Measurements from ENCODE around the gene POP7. TPM values are rescaled to one million over a fixed set of nuclear protein-coding genes. Genes with fewer than 3 reads are reported as not detected.
A peak's percentile ranks its signal among the peaks of the same experiment; 100 is the strongest.
"Not testable (repeated sequence)": the region's sequence is repeated elsewhere in the genome, so short reads cannot be mapped to it uniquely, and the experiment has no call there.

POP7 gene
- total and polyA plus RNA-seq, 3 donors from 2014 or later = 21.6 to 39.4 (median 33.6) TPM

- no peaks in the 10 kb centered on the region for H3K9me3 ChIP-seq
- no peak overlapping the region for H3K27ac ChIP-seq
- H3K36me3 ChIP-seq (ENCODE audit: low read depth, missing control alignments) = no peaks in the 10 kb centered on the region
- H3K27me3 ChIP-seq = no peaks in the 10 kb centered on the region
- intact Hi-C loops (cut with DNase I; ENCODE audit: low total_unique reads) = no loop called here
- H3K4me3 ChIP-seq = peak overlapping the region; percentile 18 to 47
- TF ChIP-seq CTCF (IDR thresholded peaks at IDR 0.05) = no peak
- no peak for TF ChIP-seq POLR2A (IDR thresholded peaks at IDR 0.05)
- WGBS, 2 donors = 6 to 8% methylated on average over 15 to 42 of the region's 56 CpGs
- peaks cover 13% of the 10 kb centered on the region for H3K4me1 ChIP-seq
- no peak for DNase-seq
These were observed 15.0 kb downstream of the POP7 start for GRCh38 chr7:100720671-100721504.

- no peak for DNase-seq
- intact Hi-C loops (cut with DNase I; ENCODE audit: low total_unique reads) = no loop called here
- no peaks in the 10 kb centered on the region for H3K27me3 ChIP-seq
These were observed 15.5 kb downstream of the POP7 start for GRCh38 chr7:100721505-100721812.

GRCh38 chr7:100722480-100723212 lies 16.7 kb downstream of the POP7 start:
- Histone ChIP-seq H3K27me3 (no peaks in the 10 kb centered on the region), H3K27ac (no peak overlapping the region), H3K36me3 (ENCODE audit: low read depth, missing control alignments) (no peaks in the 10 kb centered on the region), H3K9me3 (no peaks in the 10 kb centered on the region), H3K4me1 (peaks cover 16% of the 10 kb centered on the region), H3K4me3 (no peak overlapping the region)
- WGBS, 2 donors = 90 to 92% methylated on average over 10 to 17 of the region's 17 CpGs
- DNase-seq = no peak
- TF ChIP-seq POLR2A (IDR thresholded peaks at IDR 0.05) (no peak), CTCF (IDR thresholded peaks at IDR 0.05) (no peak)
- intact Hi-C loops (cut with DNase I; ENCODE audit: low total_unique reads) = no loop called here

More at GRCh38 chr7:100721505-100721812, 15.5 kb downstream of the POP7 start:
- H3K36me3 ChIP-seq (ENCODE audit: low read depth, missing control alignments) = no peaks in the 10 kb centered on the region
- TF ChIP-seq CTCF (IDR thresholded peaks at IDR 0.05) = no peak
- H3K4me1 ChIP-seq = peaks cover 13% of the 10 kb centered on the region
- H3K4me3 ChIP-seq = no peak overlapping the region
- WGBS, 2 donors = 74 to 85% methylated on average over 8 of the region's 8 CpGs
- H3K9me3 ChIP-seq = no peaks in the 10 kb centered on the region
- no peak overlapping the region for H3K27ac ChIP-seq

- WGBS, 2 donors = 82 to 88% methylated on average over 15 to 16 of the region's 16 CpGs
- H3K27me3 ChIP-seq = no peaks in the 10 kb centered on the region
These were observed 17.9 kb downstream of the POP7 start for GRCh38 chr7:100723732-100724275.

GRCh38 chr7:100724364-100724763 lies 18.4 kb downstream of the POP7 start:
- DNase-seq; H3K9me3 ChIP-seq; H3K27me3 ChIP-seq; H3K27ac ChIP-seq; intact Hi-C loops (cut with DNase I; ENCODE audit: low total_unique reads); H3K36me3 ChIP-seq (ENCODE audit: low read depth, missing control alignments); H3K4me3 ChIP-seq: not testable (repeated sequence)
- H3K4me1 ChIP-seq = peaks cover 16% of the 10 kb centered on the region
- WGBS, 2 donors = 93 to 96% methylated on average over 2 of the region's 2 CpGs

More at GRCh38 chr7:100723732-100724275, 17.9 kb downstream of the POP7 start:
- Histone ChIP-seq H3K4me1 (peaks cover 16% of the 10 kb centered on the region), H3K27ac (no peak overlapping the region), H3K36me3 (ENCODE audit: low read depth, missing control alignments) (no peaks in the 10 kb centered on the region), H3K9me3 (no peaks in the 10 kb centered on the region), H3K4me3 (no peak overlapping the region)
- TF ChIP-seq POLR2A (IDR thresholded peaks at IDR 0.05) = no peak
- TF ChIP-seq CTCF (IDR thresholded peaks at IDR 0.05) = no peak
- no peak for DNase-seq
- intact Hi-C loops (cut with DNase I; ENCODE audit: low total_unique reads) = no loop called here
